Measurements from ENCODE around the gene LIN7A.

DNA sequence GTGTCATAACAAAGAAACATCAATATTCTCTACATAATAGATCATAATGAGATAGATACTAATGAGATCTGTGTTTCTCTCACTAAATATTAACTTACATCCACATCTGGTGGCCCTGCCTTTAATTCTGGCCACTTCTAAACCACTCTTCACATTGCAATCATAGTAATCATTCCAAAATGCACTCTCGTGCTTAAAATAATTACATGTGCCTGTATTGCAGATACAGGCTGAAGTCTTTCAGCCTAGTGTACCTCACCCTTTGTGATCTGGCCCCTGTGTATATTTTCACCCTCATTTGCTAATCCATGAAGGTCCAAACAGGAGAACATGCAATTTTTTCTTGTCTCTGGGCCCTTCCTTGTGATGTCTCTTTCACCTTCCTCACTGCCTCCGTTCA is 108.0 kb downstream of the LIN7A start:
- TF ChIP-seq, protein P1, sequence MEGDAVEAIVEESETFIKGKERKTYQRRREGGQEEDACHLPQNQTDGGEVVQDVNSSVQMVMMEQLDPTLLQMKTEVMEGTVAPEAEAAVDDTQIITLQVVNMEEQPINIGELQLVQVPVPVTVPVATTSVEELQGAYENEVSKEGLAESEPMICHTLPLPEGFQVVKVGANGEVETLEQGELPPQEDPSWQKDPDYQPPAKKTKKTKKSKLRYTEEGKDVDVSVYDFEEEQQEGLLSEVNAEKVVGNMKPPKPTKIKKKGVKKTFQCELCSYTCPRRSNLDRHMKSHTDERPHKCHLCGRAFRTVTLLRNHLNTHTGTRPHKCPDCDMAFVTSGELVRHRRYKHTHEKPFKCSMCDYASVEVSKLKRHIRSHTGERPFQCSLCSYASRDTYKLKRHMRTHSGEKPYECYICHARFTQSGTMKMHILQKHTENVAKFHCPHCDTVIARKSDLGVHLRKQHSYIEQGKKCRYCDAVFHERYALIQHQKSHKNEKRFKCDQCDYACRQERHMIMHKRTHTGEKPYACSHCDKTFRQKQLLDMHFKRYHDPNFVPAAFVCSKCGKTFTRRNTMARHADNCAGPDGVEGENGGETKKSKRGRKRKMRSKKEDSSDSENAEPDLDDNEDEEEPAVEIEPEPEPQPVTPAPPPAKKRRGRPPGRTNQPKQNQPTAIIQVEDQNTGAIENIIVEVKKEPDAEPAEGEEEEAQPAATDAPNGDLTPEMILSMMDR (IDR thresholded peaks at IDR 0.05): no peak
- TF ChIP-seq EP300 (IDR thresholded peaks at IDR 0.05) (no peak), POLR2A (IDR thresholded peaks at IDR 0.05) (no peak), POLR2AphosphoS5 (IDR thresholded peaks at IDR 0.05) (no peak)
